ENCODE measurements around the gene PBLD.
"Not testable (repeated sequence)": the region's sequence is repeated elsewhere in the genome, so short reads cannot be mapped to it uniquely, and the experiment has no call there.

The PBLD gene

DNA sequence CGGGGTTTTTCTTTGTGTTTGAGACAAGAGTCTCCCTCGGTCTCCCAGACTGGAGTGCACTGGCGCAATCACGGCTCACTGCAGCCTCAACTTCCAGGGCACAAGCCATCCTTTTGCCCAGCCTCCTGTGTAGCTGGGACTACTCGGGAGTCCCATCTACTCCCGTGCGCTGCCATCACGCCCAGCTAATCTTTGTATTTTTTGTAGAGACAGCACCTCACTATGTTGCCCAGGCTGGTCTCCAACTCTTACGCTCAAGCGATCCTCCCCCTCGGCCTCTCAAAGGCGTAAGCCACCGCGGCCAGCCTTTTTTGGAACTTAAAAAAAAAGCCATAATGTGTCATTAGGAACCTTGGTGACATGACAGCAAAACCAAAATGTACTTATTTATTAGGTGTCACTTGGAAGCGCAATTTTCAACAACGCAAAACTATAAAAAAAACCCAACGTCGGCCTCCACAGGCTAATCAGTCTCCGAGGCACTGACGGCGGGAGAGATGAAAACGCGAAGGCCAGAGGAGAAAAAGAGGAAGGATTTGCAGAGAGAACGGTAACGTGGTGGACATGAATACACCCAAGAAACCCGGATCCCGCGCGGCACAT is 1.8 kb downstream of the PBLD start:
- DNase-seq = peak; percentile 18

DNA sequence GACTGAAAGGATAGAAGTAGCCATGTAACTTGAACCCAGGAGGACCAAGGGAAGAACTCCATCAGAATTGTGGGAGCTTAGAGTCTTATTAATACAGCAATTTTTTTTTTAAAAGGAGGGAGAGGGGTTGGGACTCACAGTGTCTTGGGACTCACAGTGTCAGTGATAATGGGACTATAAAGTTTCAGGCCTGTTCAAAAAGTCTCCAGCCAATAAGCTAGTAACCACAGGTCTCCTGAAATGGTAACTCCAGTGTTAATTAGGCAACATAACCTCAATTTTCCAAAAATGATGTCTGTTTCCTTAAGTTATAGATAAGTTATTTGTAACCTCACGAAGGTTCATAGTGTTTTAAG is 3.2 kb downstream of the PBLD start:
- no peak for DNase-seq

DNA sequence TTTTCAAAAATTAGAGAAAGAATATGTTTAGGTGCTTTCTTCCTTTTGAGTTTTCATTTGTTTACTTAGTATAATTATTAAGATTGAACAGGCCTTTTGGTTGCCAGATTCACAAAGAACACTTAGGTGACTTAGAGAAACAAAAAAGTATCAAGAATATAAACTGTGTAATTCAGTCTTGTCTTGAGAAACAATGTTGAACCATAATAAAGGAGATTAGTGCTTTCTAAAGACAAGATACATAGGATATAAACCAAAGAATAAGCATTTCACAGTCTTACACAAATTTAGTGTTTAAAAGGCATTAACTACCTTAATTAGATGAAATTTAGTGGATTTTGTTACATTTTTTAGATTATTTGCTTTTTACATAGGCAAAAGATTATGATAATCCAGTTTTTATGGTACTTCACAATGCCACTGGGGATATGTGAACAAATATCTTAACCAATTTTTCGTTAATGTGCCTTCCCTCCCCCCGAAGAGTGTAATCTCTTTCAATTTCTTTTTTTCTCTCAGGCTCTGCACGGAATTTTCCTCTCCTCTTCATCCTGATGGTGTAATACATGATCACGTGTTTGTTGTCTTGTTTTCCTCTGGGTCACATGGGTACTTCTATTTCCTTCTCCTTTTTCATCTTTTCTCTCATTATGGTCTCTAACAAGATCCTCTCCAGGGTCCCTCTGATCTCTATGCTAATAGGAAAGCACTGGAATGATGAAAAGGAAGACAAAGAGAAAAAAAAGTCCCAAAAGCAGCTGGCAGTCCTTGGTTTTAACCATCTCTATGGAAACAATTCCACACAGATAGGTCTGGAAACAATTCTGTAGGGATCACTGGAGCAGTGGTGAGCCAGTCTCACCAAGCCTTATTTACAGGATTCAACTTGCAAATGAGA is 4.6 kb downstream of the PBLD start:
- no peak for DNase-seq

DNA sequence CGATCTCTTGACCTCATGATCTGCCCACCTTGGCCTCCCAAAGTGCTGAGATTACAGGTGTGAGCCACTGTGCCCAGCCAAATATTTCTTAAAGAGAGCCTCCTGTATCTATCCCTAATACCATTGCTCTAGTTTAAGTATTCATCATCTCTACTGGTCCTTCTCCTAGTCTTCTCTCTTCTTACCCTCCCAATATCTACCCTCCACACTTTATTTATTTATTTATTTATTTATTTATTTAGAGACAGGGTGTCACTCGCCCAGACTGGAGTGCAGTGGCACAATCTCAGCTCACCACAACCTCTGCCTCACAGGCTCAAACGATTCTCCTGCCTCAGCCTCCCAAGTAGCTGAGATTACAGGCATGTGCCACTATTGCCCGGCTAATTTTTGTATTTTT is 8.3 kb downstream of the PBLD start:
- DNase-seq = not testable (repeated sequence)

DNA sequence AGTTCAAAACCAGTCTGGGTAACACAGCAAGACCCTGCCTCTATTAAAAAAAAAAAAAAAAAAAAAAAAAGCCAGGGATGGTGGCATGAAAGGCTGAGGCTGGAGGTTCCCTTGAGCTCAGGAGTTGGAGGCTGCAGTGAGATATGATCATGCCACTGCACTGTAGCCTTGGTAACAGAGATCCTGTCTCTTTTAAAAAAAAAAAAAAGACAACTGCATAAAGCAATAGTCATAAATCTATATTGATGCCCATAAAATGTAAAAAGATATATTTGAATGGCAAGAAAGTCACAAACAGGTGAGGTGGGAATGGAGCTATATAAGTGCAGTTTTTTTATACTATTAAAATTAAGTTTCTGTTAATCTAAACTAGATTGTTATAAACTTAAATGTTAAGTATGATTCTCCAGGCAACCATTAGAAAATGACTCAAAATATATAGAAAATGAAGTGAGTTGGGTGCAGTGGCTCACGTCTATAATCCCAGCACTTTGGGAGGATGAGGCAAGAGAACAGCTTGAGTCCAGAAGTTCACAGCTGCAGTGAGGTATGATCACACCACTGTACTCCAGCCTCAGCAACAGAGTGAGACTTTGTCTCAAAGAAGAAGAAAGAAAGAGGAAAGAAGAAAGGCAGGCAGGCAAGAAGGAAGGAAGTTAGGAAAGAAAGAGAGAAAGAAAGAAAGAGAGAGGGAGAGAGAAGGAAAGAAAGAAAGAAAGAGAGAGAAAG is 14.2 kb downstream of the PBLD start:
- no peak for DNase-seq

DNA sequence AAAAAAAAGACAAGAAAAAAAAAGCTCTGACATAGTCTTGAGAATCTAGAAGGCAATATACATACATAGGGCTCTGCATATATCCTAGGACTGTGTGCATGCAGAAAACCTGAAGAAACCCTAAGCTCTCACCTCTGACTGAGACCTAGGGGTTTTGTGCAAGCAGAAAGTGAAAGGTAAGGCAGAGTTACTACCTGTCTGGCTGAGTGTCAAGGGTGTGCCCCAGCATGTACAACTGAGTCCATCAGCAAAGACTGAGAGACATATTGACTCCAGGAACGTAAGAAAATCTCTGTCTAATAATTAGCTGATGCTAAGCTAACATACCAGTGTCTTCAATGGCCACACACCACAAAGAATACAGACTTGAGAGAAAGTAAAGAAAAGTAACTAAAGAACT is 17.1 kb downstream of the PBLD start:
- DNase-seq = no peak

DNA sequence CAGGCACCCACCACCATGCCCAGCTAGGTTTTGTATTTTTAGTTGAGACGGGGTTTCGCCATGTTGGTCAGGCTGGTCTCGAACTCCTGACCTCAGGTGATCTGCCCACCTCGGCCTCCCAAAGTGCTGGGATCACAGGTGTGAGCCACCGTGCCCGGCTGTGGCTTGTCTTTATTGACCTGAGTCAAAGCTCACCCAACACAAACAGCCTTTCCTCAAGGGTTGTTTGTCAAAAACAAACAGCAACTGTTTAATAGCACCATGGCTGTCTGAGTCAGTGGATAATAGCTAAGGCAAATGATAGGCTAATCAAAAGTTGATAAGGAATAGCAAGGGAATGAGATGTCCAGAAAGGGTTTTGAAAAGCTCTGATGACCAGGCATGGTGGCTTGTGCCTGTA is 17.8 kb downstream of the PBLD start:
- DNase-seq = not testable (repeated sequence)

DNA sequence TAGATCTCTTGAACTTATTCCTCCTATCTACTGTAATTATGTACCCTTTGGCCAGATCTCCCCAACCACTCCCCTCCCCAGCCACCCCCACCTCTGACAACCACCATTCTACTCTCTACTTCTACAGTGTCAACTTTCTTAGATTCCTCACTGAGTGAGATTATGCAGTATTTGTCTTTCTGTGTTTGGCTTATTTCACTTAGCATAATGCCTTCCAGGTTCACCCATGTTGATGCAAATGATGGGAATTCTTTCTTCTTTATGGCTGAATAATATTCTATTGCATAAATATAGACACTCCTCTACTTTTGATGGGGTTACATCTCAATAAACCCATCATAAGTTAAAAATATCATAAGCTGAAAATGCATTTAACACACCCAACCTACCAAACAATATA is 22.2 kb downstream of the PBLD start:
- DNase-seq = no peak

DNA sequence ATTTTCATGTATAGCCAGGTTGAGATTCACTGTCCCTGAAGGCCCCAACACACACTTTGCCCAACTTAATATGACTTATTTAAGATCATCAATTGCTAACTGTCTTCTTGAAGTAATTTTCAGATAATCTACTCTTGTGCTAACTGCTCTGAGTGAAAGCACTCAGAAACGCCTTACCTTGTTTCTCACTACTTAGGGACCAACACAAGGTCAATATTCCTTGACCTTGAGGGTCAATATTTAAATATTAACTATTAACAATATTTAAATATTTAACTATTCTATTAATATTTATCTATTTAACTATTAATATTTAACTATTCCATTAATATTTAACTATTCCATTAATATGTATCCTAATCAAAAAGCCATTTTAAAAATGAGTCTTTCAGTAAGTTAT is 26.9 kb downstream of the PBLD start:
- no peak for DNase-seq

DNA sequence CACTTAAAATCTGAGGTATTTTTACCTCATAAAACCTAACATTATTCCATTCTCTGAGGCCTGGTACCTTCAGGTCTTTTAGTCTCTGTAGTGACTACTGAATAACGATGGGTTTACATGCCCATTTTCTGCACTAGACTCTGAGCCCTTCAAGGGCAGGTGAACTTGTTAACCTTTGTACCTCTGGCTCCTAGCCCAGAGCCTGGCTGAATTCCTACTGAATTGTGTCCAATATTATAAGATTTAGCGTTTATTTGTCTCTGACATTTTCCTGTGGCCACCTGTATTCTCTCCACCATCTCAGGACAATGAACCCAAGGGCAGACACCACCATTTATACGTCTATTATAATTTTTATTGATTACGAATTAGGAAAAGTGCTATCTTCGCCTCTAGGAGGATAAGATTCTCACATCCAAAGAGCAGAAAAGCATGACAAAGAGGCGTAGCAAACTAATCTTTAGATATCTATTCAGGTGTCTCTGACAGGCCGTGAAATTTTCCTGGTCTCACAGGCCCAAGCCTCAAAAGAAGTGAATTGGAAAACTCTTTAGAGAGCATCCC is 28.8 kb downstream of the PBLD start:
- DNase-seq = no peak

DNA sequence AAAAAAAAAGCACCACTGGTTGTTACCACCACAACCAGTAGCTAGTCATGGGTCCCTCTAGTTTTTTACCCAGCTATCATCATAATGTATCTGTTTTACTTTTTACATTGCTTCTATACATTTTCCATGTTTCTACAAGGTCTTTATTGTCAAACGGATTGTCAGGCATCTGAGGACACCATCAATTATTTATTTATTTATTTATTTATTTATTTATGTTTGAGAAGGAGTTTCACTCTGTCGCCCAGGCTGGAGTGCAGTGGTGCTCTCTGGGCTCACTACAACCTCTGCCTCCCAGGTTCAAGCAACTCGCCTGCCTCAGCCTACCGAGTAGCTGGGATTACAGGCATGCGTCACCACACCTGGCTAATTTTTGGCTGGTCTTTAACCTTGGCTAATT is 29.9 kb downstream of the PBLD start:
- DNase-seq = no peak

DNA sequence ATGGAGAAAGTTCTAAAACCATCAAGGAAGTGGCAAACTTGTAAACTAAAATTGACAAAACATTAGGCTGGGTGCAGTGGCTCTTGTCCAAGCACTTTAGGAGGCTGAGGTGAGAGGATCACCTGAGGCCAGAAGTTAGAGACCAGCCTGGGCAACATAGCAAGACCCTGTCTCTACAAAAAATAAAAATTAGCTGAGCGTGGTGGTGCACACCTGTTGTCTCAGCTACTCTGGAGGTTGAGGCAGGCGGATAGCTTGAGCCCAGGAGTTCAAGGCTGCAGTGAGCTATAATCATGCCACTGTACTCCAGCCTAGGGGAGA is 30.3 kb downstream of the PBLD start:
- no peak for DNase-seq

DNA sequence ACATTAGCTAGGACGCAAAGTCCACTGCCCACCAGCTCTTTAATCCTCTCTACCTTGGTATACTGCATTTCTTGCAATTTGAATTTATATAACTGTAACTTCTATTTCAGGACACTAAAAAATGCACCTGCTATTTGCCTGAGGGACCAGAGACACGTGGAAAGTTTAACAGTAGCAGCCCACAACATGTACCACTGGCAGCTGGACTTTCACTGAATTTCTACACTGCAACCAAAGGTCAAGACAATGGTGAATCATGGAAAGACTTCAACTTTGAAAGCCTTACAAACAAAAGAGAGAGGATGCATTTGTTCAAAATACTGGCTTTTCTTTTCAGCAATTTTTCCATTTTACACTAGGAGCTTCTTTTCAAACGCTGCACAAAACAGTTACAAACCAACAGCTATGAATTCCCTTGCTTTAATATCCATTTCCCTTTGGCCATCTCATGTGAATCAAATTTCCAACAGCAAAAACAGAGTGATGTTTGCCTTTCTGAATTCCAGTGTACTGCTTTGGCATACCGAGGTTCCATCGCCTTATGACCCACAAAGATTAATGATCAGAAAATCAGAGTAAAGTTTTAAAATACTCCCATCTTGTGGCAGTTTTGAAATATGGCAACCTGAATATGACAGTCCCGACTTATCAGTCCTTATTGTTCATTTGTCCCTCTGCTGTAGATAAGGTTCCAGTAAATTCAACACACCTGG is 30.8 kb downstream of the PBLD start:
- DNase-seq = no peak

DNA sequence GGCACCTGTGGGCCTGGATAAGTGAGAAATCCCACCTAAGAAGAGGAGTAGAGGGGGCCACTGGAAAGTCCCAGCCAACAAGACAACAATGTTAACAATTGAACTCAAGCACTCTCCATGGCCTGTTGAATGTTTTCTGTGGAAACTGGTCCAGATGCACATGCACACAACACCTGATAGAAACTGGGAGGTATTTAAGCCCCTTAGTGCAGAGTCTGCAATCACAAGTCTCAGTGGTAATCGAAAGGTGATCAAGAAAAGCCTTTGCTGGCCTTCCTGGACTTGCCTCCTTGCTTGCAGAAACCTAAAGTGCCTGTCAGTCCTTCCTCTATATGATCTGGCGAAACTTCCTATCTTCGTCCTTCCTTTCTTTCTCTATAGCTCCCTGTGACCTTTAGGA is 31.4 kb downstream of the PBLD start:
- no peak for DNase-seq

DNA sequence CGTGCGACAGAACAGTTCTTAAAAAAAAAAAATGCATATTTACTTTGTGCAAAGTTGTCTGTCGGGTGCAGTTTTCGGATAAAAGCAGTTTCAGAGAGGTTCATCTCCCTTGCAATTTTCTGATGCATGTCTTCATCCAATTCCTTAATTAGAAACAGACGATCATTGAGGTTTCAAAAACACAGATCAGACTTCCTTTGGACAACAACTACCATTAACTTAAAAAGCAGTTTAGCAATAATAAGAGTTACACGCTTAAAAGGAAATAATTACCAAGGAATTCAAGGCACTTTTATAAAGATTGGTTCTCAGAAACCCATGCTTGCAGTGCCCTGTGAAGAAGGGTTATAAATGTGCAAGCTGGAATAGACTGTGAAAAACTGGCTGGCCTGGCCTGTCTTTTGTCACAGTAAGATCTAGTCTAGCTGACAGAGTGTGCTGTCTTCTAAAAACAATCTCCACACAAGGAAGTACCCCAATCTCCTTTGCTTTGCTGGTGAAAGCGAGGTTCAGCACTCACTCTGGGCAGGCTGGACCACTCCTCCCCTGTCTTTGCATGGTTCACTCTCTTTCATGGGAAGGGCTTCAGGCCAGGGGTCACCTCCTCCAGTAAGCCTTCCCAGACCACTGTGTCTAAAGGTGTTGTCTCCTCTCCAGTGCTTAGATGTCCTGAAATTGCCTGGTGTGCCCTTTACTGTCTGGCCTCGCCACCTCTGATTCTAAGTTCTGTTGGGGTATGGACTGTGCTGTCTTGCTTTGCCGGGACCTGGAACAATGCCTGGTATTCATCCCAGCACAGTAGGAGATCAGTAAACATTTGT is 35.7 kb downstream of the PBLD start:
- DNase-seq = no peak

DNA sequence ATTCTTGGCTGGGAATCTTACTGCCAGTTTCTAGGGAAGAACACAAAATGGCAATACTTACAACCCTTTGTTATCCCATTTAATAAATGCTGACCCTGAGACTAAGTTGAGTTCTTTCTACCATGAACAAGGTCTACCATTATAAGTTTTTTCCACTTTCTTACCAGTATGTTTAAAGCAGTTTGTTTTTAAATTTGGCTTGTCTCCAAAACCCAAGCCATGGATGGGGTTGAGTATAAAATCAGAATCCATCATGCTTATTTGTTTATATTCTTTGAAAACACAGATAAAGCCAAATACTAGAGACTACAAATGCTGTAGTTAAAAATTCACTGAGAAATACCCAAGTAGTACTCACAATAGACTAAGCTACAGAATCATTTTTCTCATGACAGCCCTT is 42.0 kb downstream of the PBLD start:
- no peak for DNase-seq

DNA sequence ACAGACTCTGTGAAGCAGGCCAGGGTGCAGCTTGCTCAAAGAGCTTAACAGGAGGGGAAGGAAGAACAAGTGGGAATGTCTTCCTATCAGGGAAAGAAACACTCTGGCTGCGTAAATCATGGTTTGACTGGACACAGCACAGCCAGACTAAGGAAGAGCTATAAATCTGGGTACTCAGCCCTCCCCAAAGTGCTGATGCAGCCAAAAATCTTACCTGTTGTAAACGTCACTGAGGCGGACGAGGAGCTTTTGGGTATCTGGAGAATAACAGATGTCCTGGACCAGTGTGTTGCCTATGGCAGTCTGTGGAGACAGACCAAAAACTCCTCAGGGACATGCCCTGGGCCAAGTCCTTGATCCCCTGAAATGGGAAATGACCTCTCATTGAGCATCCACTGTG is 44.0 kb downstream of the PBLD start:
- DNase-seq = no peak

DNA sequence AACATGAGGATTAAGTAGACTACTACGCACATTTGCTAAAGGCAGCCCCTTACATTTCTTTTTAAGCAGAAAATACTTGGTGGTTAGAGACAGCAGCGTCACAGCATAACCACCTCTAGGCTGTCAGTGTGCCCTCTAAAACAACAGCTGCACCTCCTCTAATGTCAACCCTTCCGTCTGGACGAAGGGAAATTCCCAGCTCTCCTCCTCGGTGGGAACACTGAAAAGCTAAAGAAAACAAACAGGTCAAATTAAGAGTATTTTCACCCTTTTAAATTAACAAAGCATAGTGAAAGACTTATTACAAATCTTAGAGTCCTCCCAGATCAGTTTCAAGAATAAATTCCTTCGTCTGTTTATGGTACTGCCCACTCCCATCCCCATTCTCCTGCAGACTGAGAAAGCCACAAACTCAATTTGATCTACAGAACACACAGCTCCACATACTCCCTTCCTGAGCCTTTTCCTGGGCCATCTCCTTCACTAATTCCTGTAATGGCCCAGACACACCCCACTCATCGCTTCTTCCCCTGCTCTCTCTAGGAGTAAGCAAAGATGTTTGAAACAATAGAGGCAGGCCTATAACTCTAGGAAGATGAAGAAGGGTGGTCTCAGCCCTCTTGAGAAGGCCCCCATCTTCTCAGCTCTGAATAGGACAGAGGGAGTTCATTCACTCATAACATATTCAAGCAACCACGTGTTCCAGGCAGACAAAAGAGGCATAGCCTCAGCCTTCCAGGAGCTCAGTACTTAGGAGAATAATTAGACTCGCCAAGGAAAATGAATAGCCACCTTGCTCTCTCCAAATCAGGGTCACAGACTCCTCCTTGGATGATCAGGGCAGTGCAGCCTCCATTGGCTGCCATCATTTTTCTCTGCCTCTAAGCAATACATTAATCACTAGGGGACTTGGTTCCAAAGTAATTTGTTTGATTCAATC is 48.4 kb downstream of the PBLD start:
- no peak for DNase-seq

DNA sequence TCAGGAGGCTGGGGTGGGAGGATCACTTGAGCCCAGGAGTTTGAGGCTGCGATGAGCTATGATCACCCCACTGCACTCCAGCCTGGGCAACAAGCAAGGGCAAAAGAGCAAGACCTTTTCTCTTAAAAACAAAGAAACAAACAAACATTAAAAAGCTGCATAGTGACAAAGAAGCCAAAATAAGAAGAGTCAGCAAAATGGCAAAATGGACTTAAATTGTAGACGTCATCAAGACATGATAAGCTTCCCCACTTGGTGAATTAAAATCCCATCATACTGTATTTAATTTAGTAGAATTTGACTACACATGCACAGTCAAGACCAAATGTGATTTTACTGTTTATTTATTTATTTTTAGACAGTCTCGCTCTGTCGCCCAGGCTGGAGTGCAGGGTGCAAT is 52.0 kb downstream of the PBLD start:
- DNase-seq = no peak

DNA sequence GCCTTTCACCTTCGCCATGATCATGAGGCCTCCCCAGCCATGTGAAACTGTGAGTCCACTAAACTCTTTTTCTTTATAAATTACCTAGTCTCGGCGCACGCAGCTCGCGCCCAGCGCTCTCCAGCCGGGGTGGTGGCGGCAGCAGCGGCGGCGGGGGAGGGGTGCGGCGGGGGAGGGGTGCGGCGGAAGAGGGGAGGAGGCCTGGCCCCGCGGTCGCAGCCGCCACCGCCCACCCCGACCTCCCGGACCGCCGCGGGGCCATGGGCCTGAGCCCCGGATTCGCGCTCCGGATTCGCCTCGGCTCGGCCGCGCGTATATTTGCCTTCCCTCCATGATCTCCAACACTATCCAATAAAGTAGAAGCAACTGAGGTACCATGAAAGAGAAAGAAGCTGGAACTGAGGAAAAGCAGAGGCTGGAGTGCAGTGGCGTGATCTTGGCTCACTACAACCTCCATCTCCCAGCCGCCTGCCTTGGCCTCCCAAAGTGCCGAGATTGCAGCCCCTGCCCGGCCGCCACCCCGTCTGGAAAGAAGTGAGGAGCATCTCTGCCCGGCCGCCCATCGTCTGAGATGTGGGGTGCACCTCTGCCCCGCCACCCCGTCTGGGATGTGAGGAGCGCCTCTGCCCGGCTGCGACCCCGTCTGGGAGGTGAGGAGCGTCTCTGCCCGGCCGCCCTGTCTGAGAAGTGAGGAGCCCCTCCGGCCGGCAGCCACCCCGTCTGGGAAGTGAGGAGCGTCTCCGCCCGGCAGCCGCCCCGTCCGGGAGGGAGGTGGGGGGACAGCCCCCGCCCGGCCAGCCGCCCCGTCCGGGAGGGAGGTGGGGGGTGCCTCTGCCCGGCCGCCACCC is 53.6 kb downstream of the PBLD start:
- not testable (repeated sequence) for DNase-seq
